GM12891 (cell line): Measurements from ENCODE around the gene TMEM14C.
"Not testable (repeated sequence)": the region's sequence is repeated elsewhere in the genome, so short reads cannot be mapped to it uniquely, and the experiment has no call there.

Source experiments
- DNase-seq: peaks from one replicate; pipeline ENCODE4 v3.0.0; 2011; ENCODE audit warnings: low spot score; ENCODE audit not compliant: insufficient read length
- FAIRE-seq: peaks from 2 replicates; lab custom pipeline; 2011; peaks lifted over from hg19 to GRCh38; lab: Jason Lieb, UNC
- PAX5 ChIP-seq: IDR thresholded peaks from 2 replicates; pipeline ENCODE4 v1.6.1; 2011; ENCODE audit warnings: low read length, moderate library complexity, mild to moderate bottlenecking; ENCODE audit not compliant: insufficient read depth, severe bottlenecking
- POLR2A ChIP-seq: IDR thresholded peaks from 2 replicates; pipeline ENCODE4 v1.6.1; 2011; ENCODE audit warnings: low read depth, low read length, control low read depth
- POLR2AphosphoS5 ChIP-seq: IDR thresholded peaks from 2 replicates; pipeline ENCODE4 v1.6.1; 2011; ENCODE audit warnings: low read depth, low read length, control low read depth
- POU2F2 ChIP-seq: IDR thresholded peaks from 2 replicates; pipeline ENCODE4 v1.6.1; 2011; ENCODE audit warnings: low read depth, mild to moderate bottlenecking, control low read depth, low read length, moderate library complexity
- SPI1 ChIP-seq: IDR thresholded peaks from 2 replicates; pipeline ENCODE4 v1.6.1; 2011; ENCODE audit warnings: low read depth, low read length, control low read depth
- TAF1 ChIP-seq: IDR thresholded peaks from 2 replicates; pipeline ENCODE4 v1.6.1; 2011; ENCODE audit warnings: low read depth, low read length, control low read depth

Gene TMEM14C

DNA sequence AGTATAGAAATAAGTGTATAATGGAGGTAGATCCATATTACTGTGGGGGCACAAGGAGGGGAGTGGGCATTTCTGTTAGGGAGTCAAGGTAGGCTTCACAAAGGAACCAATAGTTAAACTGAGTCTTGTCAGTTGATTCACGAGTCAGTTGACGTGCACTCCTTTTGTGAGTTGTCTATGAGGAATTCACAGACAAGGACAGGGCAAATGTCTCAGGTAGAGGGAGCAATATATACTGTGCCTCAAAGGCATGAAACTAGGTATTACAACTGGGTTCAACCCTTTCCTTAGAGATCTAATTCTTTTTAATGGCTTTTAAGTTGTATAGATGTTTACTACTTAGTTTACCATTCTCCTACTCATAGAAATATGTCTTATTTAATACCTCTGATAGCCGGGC lies 11.0 kb downstream of the TMEM14C start:
- DNase-seq (no peak), FAIRE-seq (no peak)
- TF ChIP-seq TAF1 (no peak), PAX5 (no peak), POLR2A (no peak), SPI1 (no peak), POU2F2 (no peak), POLR2AphosphoS5 (no peak)

DNA sequence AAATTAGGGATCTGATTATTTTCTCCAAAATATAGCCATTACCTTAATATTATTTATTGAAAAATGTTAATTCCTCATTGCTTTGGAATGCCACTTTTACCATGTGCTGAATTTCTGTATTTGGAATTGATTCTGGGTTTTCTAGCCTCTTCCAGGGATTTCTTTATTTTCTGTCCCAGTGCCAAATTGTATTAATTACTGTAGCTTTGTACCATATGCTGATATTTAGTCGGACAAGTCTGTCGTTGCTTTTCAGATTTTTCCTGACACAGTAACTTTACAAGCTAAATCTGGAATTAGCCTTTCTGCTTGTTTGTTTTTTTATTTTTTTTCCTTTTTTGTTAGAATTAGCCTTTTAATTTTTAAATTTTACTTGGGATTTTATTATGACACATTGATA lies 13.9 kb downstream of the TMEM14C start:
- FAIRE-seq, result no peak
- no peak for DNase-seq
- TF ChIP-seq POLR2A, result no peak
- TF ChIP-seq PAX5, result no peak
- TF ChIP-seq TAF1, result no peak

DNA sequence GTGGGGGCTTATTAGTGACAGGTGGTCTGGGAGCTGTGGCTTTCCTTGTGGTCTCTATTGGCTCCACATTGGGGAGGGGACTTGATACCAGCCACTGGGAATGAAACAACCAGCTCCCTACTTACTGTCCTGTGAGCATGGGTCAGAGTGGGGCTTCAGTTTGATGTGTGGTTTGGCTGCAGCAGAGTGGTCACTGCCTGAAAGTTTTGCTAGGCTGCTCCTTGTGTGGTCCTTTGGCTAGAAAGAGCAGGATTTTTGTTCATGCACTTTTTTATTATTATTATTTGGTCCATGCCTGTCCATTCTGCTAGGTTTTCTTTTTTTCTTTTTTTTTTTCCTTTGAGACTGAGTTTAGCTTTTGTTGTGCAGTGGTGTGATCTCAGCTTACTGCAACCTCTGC lies 17.2 kb downstream of the TMEM14C start:
- DNase-seq (no peak), FAIRE-seq (no peak)
- TF ChIP-seq SPI1 (no peak), PAX5 (no peak), POU2F2 (no peak), POLR2AphosphoS5 (no peak), TAF1 (no peak), POLR2A (no peak)

DNA sequence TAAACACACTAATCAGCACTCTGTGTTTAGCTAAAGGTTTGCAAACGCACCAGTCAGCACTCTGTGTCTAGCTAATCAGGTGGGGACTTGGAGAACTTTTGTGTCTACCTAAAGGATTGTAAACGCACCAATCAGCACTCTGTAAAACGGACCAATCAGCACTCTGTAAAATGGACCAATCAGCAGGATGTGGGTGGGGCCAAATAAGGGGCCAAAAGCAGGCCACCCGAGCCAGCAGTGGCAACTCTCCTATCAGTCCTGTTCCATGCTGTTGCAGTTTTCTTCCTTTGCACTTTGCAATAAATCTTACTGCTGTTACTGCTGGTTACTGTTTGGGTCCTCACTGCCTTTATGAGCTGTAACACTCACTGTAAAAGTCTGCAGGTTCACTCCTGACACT lies 18.8 kb downstream of the TMEM14C start:
- DNase-seq, FAIRE-seq: not testable (repeated sequence)

DNA sequence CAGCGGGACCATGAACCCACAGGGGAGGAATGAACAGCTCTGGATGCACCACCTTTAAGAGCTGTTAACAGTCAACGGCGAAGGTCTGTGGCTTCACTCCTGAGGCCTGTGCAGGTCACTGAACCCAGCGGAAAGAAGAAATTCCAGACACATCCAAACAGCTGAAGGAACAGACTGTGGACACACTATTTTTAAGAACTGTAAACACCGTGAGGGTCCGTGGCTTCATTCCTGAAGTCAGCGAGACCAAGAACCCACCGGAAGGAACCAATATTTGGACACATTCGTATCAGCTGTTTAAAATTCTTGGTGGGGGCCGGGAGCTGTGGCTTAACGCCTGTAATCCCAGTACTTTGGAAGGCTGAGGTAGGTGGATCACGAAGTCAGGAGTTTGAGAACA lies 19.4 kb downstream of the TMEM14C start:
- TF ChIP-seq POLR2A (no peak), POU2F2 (no peak), SPI1 (no peak), PAX5 (no peak), TAF1 (no peak), POLR2AphosphoS5 (no peak)
- no peak for FAIRE-seq
- no peak for DNase-seq

DNA sequence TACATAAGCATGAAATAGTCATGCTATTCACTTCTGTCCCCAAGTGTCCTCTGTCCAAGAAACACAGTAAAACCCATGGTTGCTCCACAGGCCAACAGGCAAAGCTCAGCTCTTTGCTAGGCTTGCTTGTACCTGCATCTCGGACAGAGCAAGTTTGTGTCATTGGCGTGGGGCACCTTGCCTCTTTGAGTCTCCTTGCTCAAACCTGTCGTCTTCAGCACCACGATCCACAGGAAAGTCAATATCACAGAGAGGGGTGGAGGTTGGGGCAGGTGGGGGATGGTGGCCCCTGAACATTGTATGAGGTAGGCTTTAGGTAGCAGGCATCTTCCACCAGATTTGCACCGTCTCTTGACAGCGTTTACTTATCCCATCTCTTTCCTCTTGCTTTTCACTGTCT lies 20.6 kb downstream of the TMEM14C start:
- FAIRE-seq (no peak), DNase-seq (no peak)
- no peak for TF ChIP-seq POLR2A
- TF ChIP-seq POLR2AphosphoS5, result no peak
- no peak for TF ChIP-seq SPI1
- TF ChIP-seq POU2F2, result no peak
- no peak for TF ChIP-seq PAX5
- no peak for TF ChIP-seq TAF1

DNA sequence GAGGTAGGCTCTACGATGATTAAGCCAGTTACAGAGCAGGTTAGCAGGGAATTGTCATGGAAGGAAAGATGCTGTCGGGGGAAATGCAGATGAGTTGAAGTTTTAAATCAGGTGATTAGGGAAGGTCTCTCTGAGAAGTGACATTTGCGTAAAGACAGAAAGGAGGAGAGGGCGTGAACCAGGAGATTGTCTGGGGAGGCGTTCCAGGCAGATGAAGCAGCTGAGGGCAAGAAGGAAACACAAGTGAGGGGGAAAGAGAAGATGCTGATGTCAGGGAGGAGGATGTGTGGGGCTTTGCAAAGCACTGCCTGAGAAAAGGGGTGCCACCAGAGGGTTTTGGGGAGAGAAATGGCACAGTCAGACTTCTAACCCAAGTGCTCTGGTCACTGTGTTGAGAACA lies 22.2 kb downstream of the TMEM14C start:
- no peak for FAIRE-seq
- no peak for TF ChIP-seq PAX5
- no peak for TF ChIP-seq TAF1
- TF ChIP-seq POLR2AphosphoS5, result no peak
- TF ChIP-seq SPI1, result no peak
- TF ChIP-seq POLR2A, result no peak
- TF ChIP-seq POU2F2, result no peak
- DNase-seq, result no peak

DNA sequence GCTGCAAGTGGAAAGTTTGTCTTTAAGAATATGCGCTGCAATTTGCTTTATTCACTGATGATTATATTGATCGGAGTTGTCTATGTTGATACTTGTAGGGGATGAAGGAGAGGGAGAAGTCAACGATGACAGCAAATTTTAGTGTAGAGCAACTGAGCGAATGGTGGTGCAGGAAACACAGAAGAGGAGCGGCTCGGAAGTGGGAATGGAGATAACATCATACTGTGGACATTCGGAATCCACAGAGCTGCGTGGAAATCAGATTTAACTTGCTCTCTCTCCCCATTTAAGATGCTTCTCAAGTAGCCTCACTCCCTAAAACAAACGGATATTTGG lies 24.0 kb downstream of the TMEM14C start:
- DNase-seq, result no peak

DNA sequence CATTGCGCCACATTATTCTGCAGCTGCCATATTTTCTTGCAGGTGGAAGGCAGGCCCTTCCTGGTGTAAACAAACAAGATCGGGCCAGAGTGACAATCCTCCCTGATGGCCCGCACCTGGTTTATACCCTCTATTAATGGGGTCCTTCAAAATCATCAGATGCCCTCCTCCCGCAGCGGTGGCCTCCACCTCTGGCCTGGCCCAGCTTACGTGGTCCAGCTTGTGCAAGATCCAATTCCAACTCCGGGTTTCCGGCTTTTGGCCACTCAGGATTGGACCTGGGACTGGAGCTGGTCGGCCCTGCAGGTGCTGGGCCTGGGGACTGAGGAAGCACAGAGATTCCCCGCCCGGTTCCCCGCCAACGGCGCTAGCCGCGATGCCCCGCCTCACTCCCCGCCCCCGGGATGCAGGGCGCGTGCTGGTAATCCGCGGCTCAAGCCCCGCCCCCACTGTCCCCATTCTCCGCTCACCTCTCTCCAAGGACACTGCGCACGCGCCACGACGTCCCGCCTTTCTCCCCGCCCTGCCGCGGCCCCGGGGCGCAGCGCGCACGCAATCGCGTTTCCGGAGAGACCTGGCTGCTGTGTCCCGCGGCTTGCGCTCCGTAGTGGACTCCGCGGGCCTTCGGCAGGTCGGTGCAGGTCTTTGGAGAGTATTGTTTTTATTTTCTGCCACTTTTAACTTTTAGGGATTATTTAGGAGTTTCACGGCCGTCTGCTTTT lies 24.5 kb downstream of the TMEM14C start, which contains the start of gene TMEM14B:
TSS of gene TMEM14B (plus strand) at position 555 of the 722 bp plus-strand sequence. CDS start 1,441 bp downstream, outside the sequence.
- TF ChIP-seq POLR2AphosphoS5 (peak; percentile 88), POLR2A (peak; percentile 91), POU2F2 (no peak), PAX5 (no peak), TAF1 (peak; percentile 60; the same call in 1 of the 2 replicates), SPI1 (0 out of 2 replicates have a peak, but pooled peaks have one; percentile 7)
- FAIRE-seq, result peak; percentile 94

More for the DNA sequence above, 24.0 kb downstream of the TMEM14C start:
- TF ChIP-seq SPI1 (no peak), TAF1 (no peak), POU2F2 (no peak), POLR2A (no peak), PAX5 (no peak), POLR2AphosphoS5 (no peak)
- FAIRE-seq, result peak; percentile 28

DNA sequence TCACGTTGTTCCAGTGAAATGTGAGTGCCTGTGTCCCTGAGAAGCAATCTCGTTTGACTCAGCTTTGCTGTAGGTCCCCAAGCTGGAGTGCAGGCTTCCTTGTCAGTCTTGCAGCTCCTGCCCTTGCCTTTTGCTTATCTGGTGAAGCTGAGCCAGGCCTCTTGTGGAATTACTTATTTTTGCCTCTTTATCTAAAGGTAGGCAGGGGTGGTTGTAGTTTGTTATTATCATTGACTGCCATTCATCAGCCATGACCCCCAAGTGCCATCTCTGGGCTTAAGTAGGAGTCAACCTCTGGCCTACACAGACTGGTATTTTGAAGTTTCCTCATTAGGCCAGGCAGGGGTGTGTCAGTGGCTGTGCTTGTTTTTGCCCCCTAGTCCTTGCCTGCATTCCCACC lies 26.9 kb downstream of the TMEM14C start:
- DNase-seq (no peak), FAIRE-seq (no peak)
- no peak for TF ChIP-seq SPI1
- TF ChIP-seq TAF1, result no peak
- TF ChIP-seq POU2F2, result no peak
- no peak for TF ChIP-seq POLR2AphosphoS5
- TF ChIP-seq POLR2A, result no peak
- TF ChIP-seq PAX5, result no peak

More for the DNA sequence above, 24.5 kb downstream of the TMEM14C start, which contains the start of gene TMEM14B:
- DNase-seq, result peak; percentile 97

DNA sequence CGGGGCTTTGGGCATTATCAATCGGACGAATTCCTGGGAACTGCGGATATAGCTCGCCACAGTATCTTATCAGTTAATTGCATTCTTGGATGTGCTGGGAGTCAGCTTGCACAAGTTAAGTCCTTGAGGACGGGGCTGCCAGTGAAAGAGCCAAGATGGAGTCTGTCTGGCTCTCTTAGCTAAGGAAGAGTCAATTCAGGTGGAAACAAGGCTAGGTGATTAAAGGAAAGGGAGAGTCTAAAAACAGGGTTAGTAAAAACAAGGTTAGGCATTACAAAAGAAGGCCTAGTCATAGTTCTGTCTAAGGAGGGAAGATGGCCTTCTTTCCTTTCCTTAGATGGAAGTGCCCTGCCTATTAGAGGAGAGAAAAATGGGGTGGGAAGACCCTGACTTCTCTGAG lies 27.7 kb downstream of the TMEM14C start:
- not testable (repeated sequence) for DNase-seq, FAIRE-seq

DNA sequence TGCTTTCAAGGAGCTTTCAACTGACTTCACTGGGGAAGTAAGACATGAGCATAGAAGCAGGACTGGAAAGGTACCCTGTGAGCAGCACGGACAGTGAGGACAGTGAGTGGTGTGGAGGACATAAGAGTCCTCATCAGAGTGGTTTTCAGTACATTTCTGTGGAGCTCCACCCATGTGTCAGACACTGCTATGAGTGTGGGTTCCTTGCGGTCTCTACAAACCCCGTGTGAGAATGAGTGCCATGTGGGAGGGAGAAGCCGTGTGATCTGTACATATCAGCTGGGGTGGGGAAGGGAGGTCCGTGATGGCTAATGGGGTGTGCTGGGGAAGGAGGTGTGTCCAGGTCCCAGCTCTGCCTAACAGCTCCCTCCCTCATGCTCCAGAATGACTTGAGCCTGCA lies 28.9 kb downstream of the TMEM14C start:
- DNase-seq, FAIRE-seq: not testable (repeated sequence)
